WTC11 (cell line): ENCODE data around the gene PTPRJ. TPM values are rescaled to one million over a fixed set of nuclear protein-coding genes. Genes with fewer than 3 reads are reported as not detected.

Experiments
- ATAC-seq: fragments of 200-7000 bp; cut with Tn5 transposase; 2 replicates; pipeline ENCODE4 v1.10.0; 2021; ENCODE audit warnings: mild to moderate bottlenecking, moderate library complexity
- CTCF ChIA-PET: fragments of 300-600 bp; sonication (Branson Sonifier 250); formaldehyde crosslinking; loops from one replicate; lab custom pipeline; 2021; ENCODE audit warnings: antibody characterized with exemption; lab: Charles Lee
- POLR2A ChIA-PET: fragments of 350-600 bp; sonication (Branson Sonifier 250); formaldehyde crosslinking; loops from one replicate; lab custom pipeline; 2021; ENCODE audit warnings: antibody characterized with exemption; lab: Charles Lee
- DNase-seq: peaks from one replicate; pipeline ENCODE4 v3.0.0; 2021; ENCODE audit warnings: low spot score
- H3K27ac Mint-ChIP-seq: 2 replicates; pipeline ENCODE4 v1.8.0; 2021; ENCODE audit warnings: mixed read lengths
- H3K27me3 Mint-ChIP-seq: 2 replicates; pipeline ENCODE4 v1.8.0; 2021; ENCODE audit warnings: low read depth, mild to moderate bottlenecking, moderate library complexity, mixed read lengths
- H3K36me3 Mint-ChIP-seq: 2 replicates; pipeline ENCODE4 v1.8.0; 2021; ENCODE audit warnings: mixed read lengths
- H3K4me1 Mint-ChIP-seq: 2 replicates; pipeline ENCODE4 v1.8.0; 2022; ENCODE audit warnings: mixed read lengths
- H3K4me3 Mint-ChIP-seq: 2 replicates; pipeline ENCODE4 v1.8.0; 2021; ENCODE audit warnings: mild to moderate bottlenecking, moderate library complexity, mixed read lengths
- H3K9me3 Mint-ChIP-seq: 2 replicates; pipeline ENCODE4 v1.8.0; 2021; ENCODE audit warnings: mixed read lengths
- GABPB1 ChIP-seq: sonication (generic); formaldehyde crosslinking; IDR thresholded peaks from 2 replicates; pipeline ENCODE4 v1.8.1; 2023; ENCODE audit warnings: mild to moderate bottlenecking, missing genetic modification reagents
- GTF2I ChIP-seq: fragments of 250-450 bp; sonication (Bioruptor Pico); conservative IDR thresholded peaks from 2 replicates; pipeline ENCODE4 v1.4.0; 2021; ENCODE audit warnings: mild to moderate bottlenecking
- JUN ChIP-seq: sonication (generic); formaldehyde crosslinking; IDR thresholded peaks from 2 replicates; pipeline ENCODE4 v1.8.0; 2023; ENCODE audit warnings: mild to moderate bottlenecking, missing genetic modification reagents
- NFATC4 ChIP-seq: fragments of 250-450 bp; sonication (Bioruptor Pico); IDR thresholded peaks from 2 replicates; pipeline ENCODE4 v1.9.0; 2021; ENCODE audit warnings: mild to moderate bottlenecking
- NR2C2 ChIP-seq: sonication (generic); formaldehyde crosslinking; IDR thresholded peaks from 2 replicates; pipeline ENCODE4 v1.8.0; 2022; ENCODE audit warnings: mild to moderate bottlenecking, missing genetic modification reagents
- RORB ChIP-seq: fragments of 250-450 bp; sonication (Bioruptor Pico); IDR thresholded peaks from 2 replicates; pipeline ENCODE4 v1.9.0; 2021; ENCODE audit warnings: mild to moderate bottlenecking
- SOX15 ChIP-seq: fragments of 250-450 bp; sonication (Bioruptor Pico); IDR thresholded peaks from 2 replicates; pipeline ENCODE4 v1.9.0; 2021; ENCODE audit warnings: mild to moderate bottlenecking
- TEAD4 ChIP-seq: sonication (generic); formaldehyde crosslinking; IDR thresholded peaks from 2 replicates; pipeline ENCODE4 v1.8.0; 2022; ENCODE audit warnings: mild to moderate bottlenecking, missing genetic modification reagents
- ZNF416 ChIP-seq: fragments of 250-450 bp; sonication (Bioruptor Pico); IDR thresholded peaks from 2 replicates; pipeline ENCODE4 v1.9.0; 2021; ENCODE audit warnings: mild to moderate bottlenecking, inconsistent platforms
- ZNF671 ChIP-seq: fragments of 250-450 bp; sonication (Bioruptor Pico); IDR thresholded peaks from 2 replicates; pipeline ENCODE4 v1.8.0; 2021; ENCODE audit warnings: mild to moderate bottlenecking
- total RNA-seq: library from RNA; stranded (reverse); gene quantifications from 3 replicates; pipeline ENCODE4 v1.2.3, GENCODE V29; 2021
- TF ChIP-seq, protein P1 (sequence below): fragments of 250-450 bp; sonication (Bioruptor Pico); conservative IDR thresholded peaks from 2 replicates; pipeline ENCODE4 v1.9.0; 2021; ENCODE audit warnings: mild to moderate bottlenecking
- TF ChIP-seq, protein P2 (sequence below): sonication (generic); formaldehyde crosslinking; IDR thresholded peaks from 2 replicates; pipeline ENCODE4 v1.8.1; 2022; ENCODE audit warnings: low read depth, missing genetic modification reagents, borderline replicate concordance
- TF ChIP-seq, protein P3 (sequence below): sonication (generic); formaldehyde crosslinking; IDR thresholded peaks from 2 replicates; pipeline ENCODE4 v1.8.0; 2023; ENCODE audit warnings: missing genetic modification reagents
- TF ChIP-seq, protein P4 (sequence below): sonication (generic); formaldehyde crosslinking; IDR thresholded peaks from 2 replicates; pipeline ENCODE4 v1.8.1; 2023; ENCODE audit warnings: mild to moderate bottlenecking, missing genetic modification reagents, borderline replicate concordance

PTPRJ gene
- total RNA-seq, 1 experiment from 2014 or later = 19.5 TPM

DNA sequence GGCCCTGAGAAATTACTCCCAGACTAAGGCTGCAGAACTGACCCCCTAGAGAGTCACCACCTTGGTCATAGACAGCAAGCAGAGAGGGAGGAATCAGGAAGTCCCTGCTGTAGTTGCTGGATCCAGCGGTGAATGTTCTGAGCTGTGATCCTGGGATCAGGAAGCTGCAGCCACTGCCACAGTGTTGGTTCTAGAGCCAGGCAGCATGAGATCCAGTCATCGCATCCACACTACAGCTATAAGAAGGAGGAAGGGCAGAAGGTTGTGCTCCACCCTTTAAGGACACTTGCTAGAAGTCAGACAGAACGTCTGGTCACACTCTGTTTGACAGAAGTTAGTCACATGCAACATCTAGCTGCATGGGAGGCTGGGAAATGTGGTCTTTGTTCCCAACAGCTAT lies 131.5 kb downstream of the PTPRJ start (continued):
- TF ChIP-seq, protein P1, sequence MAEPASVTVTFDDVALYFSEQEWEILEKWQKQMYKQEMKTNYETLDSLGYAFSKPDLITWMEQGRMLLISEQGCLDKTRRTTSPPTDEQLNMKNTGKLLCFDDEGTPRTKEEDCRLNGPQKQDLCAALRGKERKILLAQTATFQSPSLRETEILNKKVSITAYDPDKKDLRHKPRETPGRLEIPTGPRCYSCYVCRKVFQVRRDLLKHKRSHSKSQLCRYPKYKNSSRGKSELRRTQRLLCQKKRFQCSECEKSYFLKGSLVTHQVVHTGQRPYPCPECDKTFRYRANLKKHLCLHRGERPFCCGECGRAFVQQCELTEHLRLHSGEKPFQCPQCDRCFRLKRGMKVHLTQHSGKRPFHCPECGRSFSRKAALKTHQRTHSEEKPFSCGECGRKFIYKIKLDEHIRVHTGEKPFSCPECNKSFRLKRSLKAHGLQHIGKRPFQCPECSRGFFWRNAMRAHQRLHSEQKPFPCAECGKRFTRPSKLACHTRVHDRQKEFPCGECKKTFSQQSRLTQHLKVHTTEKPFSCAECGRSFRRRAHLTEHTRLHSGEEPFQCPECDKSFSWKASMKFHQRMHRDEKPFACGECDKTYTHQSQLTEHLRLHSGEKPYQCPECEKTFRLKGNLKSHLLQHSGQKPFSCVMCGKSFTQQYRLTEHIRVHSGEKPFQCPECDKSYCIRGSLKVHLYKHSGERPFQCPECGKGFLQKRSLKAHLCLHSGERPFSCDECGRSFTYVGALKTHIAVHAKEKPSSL (CRISPR knock-in tag) = no peak
- TF ChIP-seq GTF2I (CRISPR knock-in tag) (no peak), SOX15 (CRISPR knock-in tag) (no peak), RORB (CRISPR knock-in tag) (no peak), ZNF416 (CRISPR knock-in tag) (no peak)

DNA sequence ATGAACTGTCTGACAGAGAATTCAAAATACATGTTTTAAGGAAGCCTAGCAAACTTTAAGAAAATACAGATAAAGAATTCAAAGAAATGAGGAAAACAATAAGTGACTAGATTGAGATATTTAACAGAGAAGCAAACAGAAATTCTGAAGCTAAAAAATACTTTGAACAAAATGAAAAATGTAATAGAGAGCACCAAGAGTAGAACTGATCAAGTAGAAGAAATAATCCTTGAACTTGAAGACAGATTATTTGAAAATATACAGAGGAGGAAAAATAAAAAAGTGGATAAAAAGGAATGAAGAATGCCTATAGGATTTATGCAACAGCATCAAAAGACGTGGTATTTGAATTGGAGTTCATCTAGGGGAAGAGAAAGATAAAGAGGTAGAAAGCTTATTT lies 134.4 kb downstream of the PTPRJ start:
- peaks cover 11% of the 10 kb centered on the region for H3K36me3 Mint-ChIP-seq
- TF ChIP-seq GTF2I (CRISPR knock-in tag) (no peak), TEAD4 (no peak), NFATC4 (CRISPR knock-in tag) (no peak), JUN (CRISPR knock-in tag) (no peak), NR2C2 (no peak), ZNF671 (CRISPR knock-in tag) (no peak), GABPB1 (CRISPR knock-in tag) (no peak)
- TF ChIP-seq, protein P2, sequence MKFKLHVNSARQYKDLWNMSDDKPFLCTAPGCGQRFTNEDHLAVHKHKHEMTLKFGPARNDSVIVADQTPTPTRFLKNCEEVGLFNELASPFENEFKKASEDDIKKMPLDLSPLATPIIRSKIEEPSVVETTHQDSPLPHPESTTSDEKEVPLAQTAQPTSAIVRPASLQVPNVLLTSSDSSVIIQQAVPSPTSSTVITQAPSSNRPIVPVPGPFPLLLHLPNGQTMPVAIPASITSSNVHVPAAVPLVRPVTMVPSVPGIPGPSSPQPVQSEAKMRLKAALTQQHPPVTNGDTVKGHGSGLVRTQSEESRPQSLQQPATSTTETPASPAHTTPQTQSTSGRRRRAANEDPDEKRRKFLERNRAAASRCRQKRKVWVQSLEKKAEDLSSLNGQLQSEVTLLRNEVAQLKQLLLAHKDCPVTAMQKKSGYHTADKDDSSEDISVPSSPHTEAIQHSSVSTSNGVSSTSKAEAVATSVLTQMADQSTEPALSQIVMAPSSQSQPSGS (CRISPR knock-in tag) = no peak
- TF ChIP-seq, protein P3, sequence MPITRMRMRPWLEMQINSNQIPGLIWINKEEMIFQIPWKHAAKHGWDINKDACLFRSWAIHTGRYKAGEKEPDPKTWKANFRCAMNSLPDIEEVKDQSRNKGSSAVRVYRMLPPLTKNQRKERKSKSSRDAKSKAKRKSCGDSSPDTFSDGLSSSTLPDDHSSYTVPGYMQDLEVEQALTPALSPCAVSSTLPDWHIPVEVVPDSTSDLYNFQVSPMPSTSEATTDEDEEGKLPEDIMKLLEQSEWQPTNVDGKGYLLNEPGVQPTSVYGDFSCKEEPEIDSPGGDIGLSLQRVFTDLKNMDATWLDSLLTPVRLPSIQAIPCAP (CRISPR knock-in tag) = no peak
- TF ChIP-seq, protein P1 (CRISPR knock-in tag) = no peak
- TF ChIP-seq, protein P4, sequence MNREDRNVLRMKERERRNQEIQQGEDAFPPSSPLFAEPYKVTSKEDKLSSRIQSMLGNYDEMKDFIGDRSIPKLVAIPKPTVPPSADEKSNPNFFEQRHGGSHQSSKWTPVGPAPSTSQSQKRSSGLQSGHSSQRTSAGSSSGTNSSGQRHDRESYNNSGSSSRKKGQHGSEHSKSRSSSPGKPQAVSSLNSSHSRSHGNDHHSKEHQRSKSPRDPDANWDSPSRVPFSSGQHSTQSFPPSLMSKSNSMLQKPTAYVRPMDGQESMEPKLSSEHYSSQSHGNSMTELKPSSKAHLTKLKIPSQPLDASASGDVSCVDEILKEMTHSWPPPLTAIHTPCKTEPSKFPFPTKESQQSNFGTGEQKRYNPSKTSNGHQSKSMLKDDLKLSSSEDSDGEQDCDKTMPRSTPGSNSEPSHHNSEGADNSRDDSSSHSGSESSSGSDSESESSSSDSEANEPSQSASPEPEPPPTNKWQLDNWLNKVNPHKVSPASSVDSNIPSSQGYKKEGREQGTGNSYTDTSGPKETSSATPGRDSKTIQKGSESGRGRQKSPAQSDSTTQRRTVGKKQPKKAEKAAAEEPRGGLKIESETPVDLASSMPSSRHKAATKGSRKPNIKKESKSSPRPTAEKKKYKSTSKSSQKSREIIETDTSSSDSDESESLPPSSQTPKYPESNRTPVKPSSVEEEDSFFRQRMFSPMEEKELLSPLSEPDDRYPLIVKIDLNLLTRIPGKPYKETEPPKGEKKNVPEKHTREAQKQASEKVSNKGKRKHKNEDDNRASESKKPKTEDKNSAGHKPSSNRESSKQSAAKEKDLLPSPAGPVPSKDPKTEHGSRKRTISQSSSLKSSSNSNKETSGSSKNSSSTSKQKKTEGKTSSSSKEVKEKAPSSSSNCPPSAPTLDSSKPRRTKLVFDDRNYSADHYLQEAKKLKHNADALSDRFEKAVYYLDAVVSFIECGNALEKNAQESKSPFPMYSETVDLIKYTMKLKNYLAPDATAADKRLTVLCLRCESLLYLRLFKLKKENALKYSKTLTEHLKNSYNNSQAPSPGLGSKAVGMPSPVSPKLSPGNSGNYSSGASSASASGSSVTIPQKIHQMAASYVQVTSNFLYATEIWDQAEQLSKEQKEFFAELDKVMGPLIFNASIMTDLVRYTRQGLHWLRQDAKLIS (CRISPR knock-in tag) = no peak
- POLR2A ChIA-PET = no interaction called here
- no peak for ATAC-seq
- DNase-seq = no peak
- no peaks in the 10 kb centered on the region for H3K27me3 Mint-ChIP-seq
- no peak overlapping the region for H3K27ac Mint-ChIP-seq
- CTCF ChIA-PET = interaction anchor here (1.0 kb wide), 1 partner anchor 180 kb away, joined by 3 read pairs; no protein-coding TSS in a partner anchor
- peaks cover 11% of the 10 kb centered on the region for H3K9me3 Mint-ChIP-seq
- peaks cover 3% of the 10 kb centered on the region for H3K4me1 Mint-ChIP-seq
- H3K4me3 Mint-ChIP-seq = no peak overlapping the region
